Naive thymus-derived CD8-positive, alpha-beta T cell (primary cell): ENCODE measurements around the gene CAMK1G. TPM values are rescaled to one million over a fixed set of nuclear protein-coding genes. Genes with fewer than 3 reads are reported as not detected.

Experiments
- ATAC-seq, 2 donors: fragments of 150-1000 bp; cut with Tn5 transposase in 1 of 2; sonication (Bioruptor Pico), chemical (Tn5 transposase) in 1 of 2; 1 replicate in 1 of 2; 2 replicates in 1 of 2; pipeline ENCODE4 v1.10.0; 2021; ENCODE audit warnings: mild to moderate bottlenecking in 2 of 2, moderate library complexity in 2 of 2
- POLR2A ChIA-PET: fragments of 350-600 bp; sonication (Branson Sonifier 250); formaldehyde crosslinking; loops from one replicate; lab custom pipeline; 2021; ENCODE audit warnings: antibody characterized with exemption; lab: Charles Lee
- DNase-seq, 10 donors: peaks; one replicate each; pipeline versions ENCODE4 v3.0.0 to v3.0.0-alpha.2; 2020 to 2022
- H3K27ac Mint-ChIP-seq, 10 donors: one replicate each; pipeline ENCODE4 v1.8.0; 2020 to 2022; ENCODE audit warnings: mild to moderate bottlenecking in 10 of 10, mixed read lengths in 10 of 10, moderate library complexity in 4 of 10, inconsistent platforms in 1 of 10
- H3K27me3 Mint-ChIP-seq, 5 donors: one replicate each; pipeline ENCODE4 v1.8.0; 2021 to 2022; ENCODE audit warnings: mixed read lengths in 5 of 5
- H3K36me3 Mint-ChIP-seq, 3 donors: one replicate each; pipeline ENCODE4 v1.8.0; 2020 to 2022; ENCODE audit warnings: mixed read lengths in 3 of 3, mild to moderate bottlenecking in 2 of 3, inconsistent platforms in 1 of 3
- H3K4me1 Mint-ChIP-seq, 4 donors: one replicate each; pipeline ENCODE4 v1.8.0; 2021 to 2022; ENCODE audit warnings: mixed read lengths in 4 of 4
- H3K4me3 Mint-ChIP-seq, 10 donors: one replicate each; pipeline ENCODE4 v1.8.0; 2020 to 2022; ENCODE audit warnings: mild to moderate bottlenecking in 10 of 10, mixed read lengths in 10 of 10, moderate library complexity in 6 of 10, inconsistent platforms in 1 of 10
- H3K9me3 Mint-ChIP-seq, 9 donors: one replicate each; pipeline ENCODE4 v1.8.0; 2020 to 2022; ENCODE audit warnings: mixed read lengths in 9 of 9, mild to moderate bottlenecking in 3 of 9, inconsistent platforms in 1 of 9, moderate library complexity in 1 of 9
- polyA plus RNA-seq, 3 donors: library from polyadenylated mRNA; unstranded; fragments of 300-500 nt; fragmentation: Illumina TruSeq; gene quantifications; one replicate each; pipeline ENCODE4 v1.2.3, GENCODE V29; 2021
- total RNA-seq, 8 experiments: library from RNA in 2 of 8; stranded (reverse) in 2 of 8; gene quantifications; one replicate each; pipeline ENCODE4 v1.2.3 and lab custom pipeline; 2021 to 2026

The CAMK1G gene
- total and polyA plus RNA-seq, 5 experiments from 2014 or later: not detected

GRCh38 chr1:209570743-209571142 is 12.8 kb upstream of the CAMK1G start:
- DNase-seq: no peak
- no peak for ATAC-seq
- no peak overlapping the region for H3K4me3 Mint-ChIP-seq
- H3K36me3 Mint-ChIP-seq: no peaks in the 10 kb centered on the region
- POLR2A ChIA-PET: no interaction called here
- peak overlapping the region in 1 of 10 donors; percentile 35 for H3K27ac Mint-ChIP-seq
- H3K27me3 Mint-ChIP-seq: peaks cover 10 to 49% (median 24%) of the 10 kb centered on the region in 5 donors
- H3K9me3 Mint-ChIP-seq: no peaks in the 10 kb centered on the region
- H3K4me1 Mint-ChIP-seq: peaks cover 2 to 10% (median 7%) of the 10 kb centered on the region in 4 donors

GRCh38 chr1:209576392-209577197 is 6.9 kb upstream of the CAMK1G start:
- ATAC-seq (peak; percentile 72 to 89), DNase-seq (peak; percentile 14 to 76 (median 50))
- Mint-ChIP-seq H3K27me3 (peaks cover 0 to 10% (median 5%) of the 10 kb centered on the region in 5 donors), H3K4me3 (no peak overlapping the region), H3K36me3 (no peaks in the 10 kb centered on the region), H3K27ac (peak overlapping the region in 1 of 10 donors; percentile 64), H3K9me3 (no peaks in the 10 kb centered on the region), H3K4me1 (no peaks in the 10 kb centered on the region)
- POLR2A ChIA-PET: no interaction called here

GRCh38 chr1:209577346-209577745 is 6.2 kb upstream of the CAMK1G start:
- Mint-ChIP-seq H3K9me3 (no peaks in the 10 kb centered on the region), H3K36me3 (no peaks in the 10 kb centered on the region), H3K4me3 (no peak overlapping the region), H3K4me1 (no peaks in the 10 kb centered on the region), H3K27ac (no peak overlapping the region), H3K27me3 (peaks cover 0 to 7% (median 5%) of the 10 kb centered on the region in 5 donors)
- POLR2A ChIA-PET: no interaction called here
- ATAC-seq (no peak), DNase-seq (no peak)

- Mint-ChIP-seq H3K27me3 (peaks cover 0 to 6% (median 2%) of the 10 kb centered on the region in 5 donors), H3K27ac (no peak overlapping the region), H3K4me3 (no peak overlapping the region), H3K36me3 (no peaks in the 10 kb centered on the region), H3K9me3 (no peaks in the 10 kb centered on the region), H3K4me1 (no peaks in the 10 kb centered on the region)
- POLR2A ChIA-PET: no interaction called here
- no peak for ATAC-seq
- DNase-seq: no peak
Observed at GRCh38 chr1:209580577-209580976, 2.9 kb upstream of the CAMK1G start.

- no peak for ATAC-seq
- POLR2A ChIA-PET: no interaction called here
- Mint-ChIP-seq H3K4me3 (no peak overlapping the region), H3K27me3 (peaks cover 2 to 15% (median 9%) of the 10 kb centered on the region in 5 donors), H3K36me3 (no peaks in the 10 kb centered on the region), H3K9me3 (no peaks in the 10 kb centered on the region), H3K4me1 (no peaks in the 10 kb centered on the region), H3K27ac (no peak overlapping the region)
- DNase-seq: no peak
Observed at GRCh38 chr1:209584231-209584672, 738 bp downstream of the CAMK1G start.

GRCh38 chr1:209585197-209585596 is 1.7 kb downstream of the CAMK1G start:
- Mint-ChIP-seq H3K27me3 (peaks cover 9 to 19% (median 12%) of the 10 kb centered on the region in 5 donors), H3K36me3 (no peaks in the 10 kb centered on the region), H3K27ac (no peak overlapping the region), H3K9me3 (no peaks in the 10 kb centered on the region), H3K4me1 (no peaks in the 10 kb centered on the region), H3K4me3 (no peak overlapping the region)
- no peak for ATAC-seq
- no peak for DNase-seq
- POLR2A ChIA-PET: no interaction called here

GRCh38 chr1:209585672-209586071 is 2.2 kb downstream of the CAMK1G start:
- H3K4me3 Mint-ChIP-seq: no peak overlapping the region
- peak in 1 of 2 donors; percentile 46 for ATAC-seq
- POLR2A ChIA-PET: no interaction called here
- H3K9me3 Mint-ChIP-seq: no peaks in the 10 kb centered on the region
- peaks cover 9 to 22% (median 16%) of the 10 kb centered on the region in 5 donors for H3K27me3 Mint-ChIP-seq
- H3K4me1 Mint-ChIP-seq: no peaks in the 10 kb centered on the region
- H3K27ac Mint-ChIP-seq: no peak overlapping the region
- DNase-seq: peak in 1 of 10 donors; percentile 8
- H3K36me3 Mint-ChIP-seq: no peaks in the 10 kb centered on the region

- Mint-ChIP-seq H3K4me1 (no peaks in the 10 kb centered on the region), H3K36me3 (no peaks in the 10 kb centered on the region), H3K9me3 (no peaks in the 10 kb centered on the region), H3K4me3 (peak overlapping the region in 1 of 10 donors; percentile 16), H3K27ac (no peak overlapping the region), H3K27me3 (peaks cover 9 to 24% (median 16%) of the 10 kb centered on the region in 5 donors)
- no peak for DNase-seq
- ATAC-seq: no peak
- POLR2A ChIA-PET: no interaction called here
Observed at GRCh38 chr1:209586221-209586740, 2.8 kb downstream of the CAMK1G start.

GRCh38 chr1:209587789-209588188 is 4.3 kb downstream of the CAMK1G start:
- H3K36me3 Mint-ChIP-seq: no peaks in the 10 kb centered on the region
- H3K4me3 Mint-ChIP-seq: no peak overlapping the region
- no peaks in the 10 kb centered on the region for H3K9me3 Mint-ChIP-seq
- ATAC-seq (no peak), DNase-seq (no peak)
- H3K27ac Mint-ChIP-seq: no peak overlapping the region
- POLR2A ChIA-PET: no interaction called here
- peaks cover 9 to 26% (median 18%) of the 10 kb centered on the region in 5 donors for H3K27me3 Mint-ChIP-seq
- H3K4me1 Mint-ChIP-seq: no peaks in the 10 kb centered on the region

GRCh38 chr1:209589440-209589839 is 5.9 kb downstream of the CAMK1G start:
- H3K27me3 Mint-ChIP-seq: peaks cover 12 to 34% (median 20%) of the 10 kb centered on the region in 5 donors
- no peak overlapping the region for H3K4me3 Mint-ChIP-seq
- H3K4me1 Mint-ChIP-seq: no peaks in the 10 kb centered on the region
- ATAC-seq (no peak), DNase-seq (no peak)
- no peaks in the 10 kb centered on the region for H3K36me3 Mint-ChIP-seq
- POLR2A ChIA-PET: no interaction called here
- no peak overlapping the region for H3K27ac Mint-ChIP-seq
- no peaks in the 10 kb centered on the region for H3K9me3 Mint-ChIP-seq

- H3K9me3 Mint-ChIP-seq: no peaks in the 10 kb centered on the region
- no peaks in the 10 kb centered on the region for H3K36me3 Mint-ChIP-seq
- DNase-seq: no peak
- H3K27ac Mint-ChIP-seq: no peak overlapping the region
- H3K4me3 Mint-ChIP-seq: no peak overlapping the region
- no peaks in the 10 kb centered on the region for H3K4me1 Mint-ChIP-seq
- peaks cover 12 to 34% (median 21%) of the 10 kb centered on the region in 5 donors for H3K27me3 Mint-ChIP-seq
- no peak for ATAC-seq
- POLR2A ChIA-PET: no interaction called here
Observed at GRCh38 chr1:209589863-209590262, 6.3 kb downstream of the CAMK1G start.

GRCh38 chr1:209590405-209590804 is 6.9 kb downstream of the CAMK1G start:
- no peak overlapping the region for H3K4me3 Mint-ChIP-seq
- H3K27ac Mint-ChIP-seq: no peak overlapping the region
- no peaks in the 10 kb centered on the region for H3K4me1 Mint-ChIP-seq
- H3K36me3 Mint-ChIP-seq: no peaks in the 10 kb centered on the region
- DNase-seq (no peak), ATAC-seq (no peak)
- POLR2A ChIA-PET: no interaction called here
- H3K27me3 Mint-ChIP-seq: peaks cover 13 to 39% (median 25%) of the 10 kb centered on the region in 5 donors
- H3K9me3 Mint-ChIP-seq: no peaks in the 10 kb centered on the region

- POLR2A ChIA-PET: no interaction called here
- no peak for ATAC-seq
- H3K27me3 Mint-ChIP-seq: peaks cover 8 to 39% (median 24%) of the 10 kb centered on the region in 5 donors
- no peaks in the 10 kb centered on the region for H3K9me3 Mint-ChIP-seq
- H3K4me1 Mint-ChIP-seq: peaks cover 0 to 1% (median 0%) of the 10 kb centered on the region in 4 donors
- H3K36me3 Mint-ChIP-seq: no peaks in the 10 kb centered on the region
- H3K27ac Mint-ChIP-seq: peak overlapping the region in 1 of 10 donors; percentile 67
- H3K4me3 Mint-ChIP-seq: no peak overlapping the region
- DNase-seq: no peak
Observed at GRCh38 chr1:209593747-209594146, 10.2 kb downstream of the CAMK1G start.
